Measurements from ENCODE around the gene NCAPG2.
A peak's percentile ranks its signal among the peaks of the same experiment; 100 is the strongest.

Gene NCAPG2, protein sequence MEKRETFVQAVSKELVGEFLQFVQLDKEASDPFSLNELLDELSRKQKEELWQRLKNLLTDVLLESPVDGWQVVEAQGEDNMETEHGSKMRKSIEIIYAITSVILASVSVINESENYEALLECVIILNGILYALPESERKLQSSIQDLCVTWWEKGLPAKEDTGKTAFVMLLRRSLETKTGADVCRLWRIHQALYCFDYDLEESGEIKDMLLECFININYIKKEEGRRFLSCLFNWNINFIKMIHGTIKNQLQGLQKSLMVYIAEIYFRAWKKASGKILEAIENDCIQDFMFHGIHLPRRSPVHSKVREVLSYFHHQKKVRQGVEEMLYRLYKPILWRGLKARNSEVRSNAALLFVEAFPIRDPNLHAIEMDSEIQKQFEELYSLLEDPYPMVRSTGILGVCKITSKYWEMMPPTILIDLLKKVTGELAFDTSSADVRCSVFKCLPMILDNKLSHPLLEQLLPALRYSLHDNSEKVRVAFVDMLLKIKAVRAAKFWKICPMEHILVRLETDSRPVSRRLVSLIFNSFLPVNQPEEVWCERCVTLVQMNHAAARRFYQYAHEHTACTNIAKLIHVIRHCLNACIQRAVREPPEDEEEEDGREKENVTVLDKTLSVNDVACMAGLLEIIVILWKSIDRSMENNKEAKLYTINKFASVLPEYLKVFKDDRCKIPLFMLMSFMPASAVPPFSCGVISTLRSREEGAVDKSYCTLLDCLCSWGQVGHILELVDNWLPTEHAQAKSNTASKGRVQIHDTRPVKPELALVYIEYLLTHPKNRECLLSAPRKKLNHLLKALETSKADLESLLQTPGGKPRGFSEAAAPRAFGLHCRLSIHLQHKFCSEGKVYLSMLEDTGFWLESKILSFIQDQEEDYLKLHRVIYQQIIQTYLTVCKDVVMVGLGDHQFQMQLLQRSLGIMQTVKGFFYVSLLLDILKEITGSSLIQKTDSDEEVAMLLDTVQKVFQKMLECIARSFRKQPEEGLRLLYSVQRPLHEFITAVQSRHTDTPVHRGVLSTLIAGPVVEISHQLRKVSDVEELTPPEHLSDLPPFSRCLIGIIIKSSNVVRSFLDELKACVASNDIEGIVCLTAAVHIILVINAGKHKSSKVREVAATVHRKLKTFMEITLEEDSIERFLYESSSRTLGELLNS

DNA sequence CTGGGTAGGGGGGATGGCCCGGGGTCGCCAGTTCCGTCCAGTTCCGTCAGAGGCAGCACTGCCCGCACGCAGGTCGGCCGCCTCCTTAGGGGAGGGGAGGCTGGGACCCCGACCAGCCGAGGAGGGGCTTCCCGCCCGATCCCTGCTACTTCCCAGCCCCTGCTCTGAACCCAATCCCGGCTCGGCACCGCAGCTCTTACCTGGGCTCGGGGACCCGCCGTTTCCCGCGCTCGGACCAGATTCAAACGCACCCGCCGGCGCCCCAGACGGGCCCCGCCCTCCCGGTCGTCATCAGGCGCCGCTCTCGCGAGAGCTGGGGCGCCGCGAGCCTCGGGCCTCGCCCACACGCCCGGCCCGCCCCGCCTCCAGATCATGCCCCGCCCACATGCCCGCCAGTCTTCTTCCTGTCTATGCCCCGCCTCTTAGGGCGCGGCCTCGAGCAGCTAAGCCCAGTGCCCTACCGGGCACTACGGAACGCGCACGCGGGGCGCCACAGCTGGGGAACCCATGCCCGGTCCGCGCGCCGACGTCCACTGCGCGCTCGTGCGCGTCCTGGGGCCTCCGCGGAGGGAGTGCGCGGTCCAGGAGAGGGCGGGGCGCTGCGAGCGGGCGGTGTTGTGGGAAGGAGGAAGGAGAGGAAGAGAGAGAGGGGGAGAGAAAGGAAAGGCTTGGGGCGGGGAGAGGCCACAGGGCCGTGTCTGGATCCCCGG, at the start of gene NCAPG2:
Gene NCAPG2, minus strand, starts transcription at position 281 of the 710 bp plus-strand sequence. CDS start 2,905 bp downstream, outside the sequence.
- DNase-seq = peak; percentile 99

DNA sequence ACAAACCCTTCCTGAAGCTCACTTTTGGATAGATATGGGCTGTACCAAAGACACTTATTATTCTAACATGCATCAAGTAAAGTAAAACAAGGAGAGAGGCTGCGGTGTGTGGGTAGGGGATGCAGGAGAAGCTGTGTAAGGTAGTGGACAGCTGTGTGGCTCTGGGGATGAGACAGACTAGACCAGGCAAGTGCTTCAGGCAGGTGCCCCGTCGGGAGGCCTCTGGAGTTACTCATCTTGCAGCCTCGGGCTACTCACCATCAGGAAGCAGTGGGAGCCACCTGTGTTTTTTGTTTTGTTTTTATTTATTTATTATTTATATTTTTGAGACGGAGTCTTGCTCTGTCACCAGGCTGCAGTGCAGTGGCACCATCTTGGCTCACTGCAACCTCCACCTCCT, 49.3 kb upstream of the NCAPG2 start:
- no peak for DNase-seq

DNA sequence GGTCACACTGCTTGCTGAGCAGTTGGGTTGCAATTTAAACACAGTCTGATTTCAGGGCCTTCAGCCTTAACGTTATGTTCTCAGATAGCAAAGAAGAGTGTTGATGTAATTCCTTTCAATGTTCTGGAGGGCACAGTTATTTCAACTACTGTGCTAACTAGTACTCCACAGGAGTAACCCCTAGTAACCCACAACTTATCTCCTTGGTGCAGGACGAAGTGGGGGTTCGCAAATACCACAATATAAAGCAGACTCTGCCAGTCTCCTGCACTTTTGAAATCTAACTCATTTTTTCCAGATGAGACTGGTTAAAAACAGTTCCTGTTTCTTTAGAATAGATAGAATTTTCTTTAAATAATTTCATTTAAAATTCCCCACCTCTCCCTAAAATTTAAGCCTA, 47.1 kb upstream of the NCAPG2 start:
- DNase-seq = no peak

DNA sequence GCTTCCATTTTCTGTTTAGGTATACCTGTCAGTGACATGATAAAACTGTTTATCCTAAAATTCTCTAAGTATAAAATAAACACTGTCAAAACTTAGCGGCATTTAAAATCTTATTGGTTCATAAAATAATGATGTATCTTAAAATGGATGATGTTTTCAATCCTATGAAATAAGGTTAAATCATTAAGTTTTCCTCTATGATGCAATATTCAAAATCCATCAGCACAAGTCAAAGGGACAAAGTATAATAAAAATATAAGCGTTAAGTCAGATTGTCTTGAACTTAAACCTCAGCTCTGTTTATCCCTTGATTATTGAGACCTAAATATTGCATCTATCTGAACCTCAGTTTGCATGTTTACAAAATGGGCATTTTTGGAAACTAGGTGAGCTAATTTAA, 46.6 kb upstream of the NCAPG2 start:
- DNase-seq = no peak

DNA sequence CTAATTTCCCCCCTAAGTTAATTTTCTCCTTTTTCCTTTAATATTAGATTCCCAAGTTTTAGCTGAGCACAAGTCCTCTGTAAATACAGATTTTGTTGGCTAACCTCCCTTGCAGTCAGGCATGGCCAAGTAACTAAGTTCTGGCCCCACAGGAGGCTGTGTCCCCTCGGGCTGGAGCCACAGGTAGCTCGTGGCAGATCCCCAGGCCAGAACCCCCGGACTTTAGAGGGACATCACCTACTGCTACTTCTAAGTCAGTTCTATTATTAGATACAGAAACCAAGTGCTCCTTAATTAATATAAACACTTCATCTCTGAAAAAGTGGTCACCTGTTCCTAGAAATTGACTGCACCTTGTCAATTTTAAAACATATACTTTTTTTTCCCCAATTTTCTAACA, 46.1 kb upstream of the NCAPG2 start:
- DNase-seq = no peak

DNA sequence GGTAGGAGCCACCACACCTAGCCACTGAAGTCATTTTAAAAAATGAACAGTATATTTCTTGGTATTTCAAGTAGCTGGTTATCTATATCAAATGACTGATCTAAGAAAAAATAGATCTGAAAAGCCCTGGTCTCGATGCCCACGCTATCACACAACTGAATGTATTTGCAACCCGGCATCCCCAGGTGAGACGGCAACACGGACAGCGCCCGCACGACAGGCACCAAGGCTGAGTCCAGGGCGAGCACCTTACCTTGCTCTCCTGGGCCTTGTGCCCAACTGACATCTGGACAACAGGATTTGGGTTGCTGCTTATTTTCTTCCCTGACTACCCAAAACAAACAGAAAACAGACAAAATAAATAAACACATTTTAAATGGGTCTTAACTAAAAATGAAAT, 44.8 kb upstream of the NCAPG2 start:
- DNase-seq = no peak

DNA sequence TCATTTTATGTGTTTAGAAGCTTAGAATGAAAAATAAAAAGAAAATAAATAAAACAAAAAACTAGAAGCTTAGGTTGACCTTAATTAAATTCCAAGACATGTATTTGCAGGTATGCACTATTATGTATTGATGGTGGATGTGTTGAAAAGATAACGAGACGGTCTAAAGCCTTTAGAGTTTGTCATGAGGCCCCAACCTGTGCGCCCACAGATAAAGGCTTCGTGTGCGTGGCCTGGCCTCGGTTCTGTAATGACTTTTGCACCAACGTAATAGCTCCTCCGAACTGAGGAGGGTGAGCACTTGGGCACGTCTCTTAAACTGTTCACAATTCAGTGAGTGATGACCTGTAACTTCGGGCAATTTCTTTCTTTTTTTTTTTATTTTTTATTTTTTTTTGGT, 43.7 kb upstream of the NCAPG2 start:
- no peak for DNase-seq

DNA sequence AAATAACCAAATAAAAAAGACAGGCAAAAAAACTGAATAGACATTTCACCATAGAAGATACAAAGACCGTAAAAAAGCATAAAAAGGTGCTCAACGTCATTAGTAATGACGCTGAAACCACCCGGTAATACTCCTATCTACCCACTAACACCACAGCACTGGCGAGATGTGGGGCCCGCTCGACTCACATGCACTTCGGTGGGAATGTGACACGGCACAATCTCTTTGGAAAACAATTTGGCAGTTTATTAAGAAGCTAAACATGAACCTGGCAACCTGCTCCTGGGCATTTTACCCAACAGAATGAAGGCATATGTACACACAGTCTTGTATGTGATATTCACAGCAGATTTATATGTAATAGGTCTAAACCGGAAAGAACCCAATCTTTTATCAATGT, 42.8 kb upstream of the NCAPG2 start:
- no peak for DNase-seq

DNA sequence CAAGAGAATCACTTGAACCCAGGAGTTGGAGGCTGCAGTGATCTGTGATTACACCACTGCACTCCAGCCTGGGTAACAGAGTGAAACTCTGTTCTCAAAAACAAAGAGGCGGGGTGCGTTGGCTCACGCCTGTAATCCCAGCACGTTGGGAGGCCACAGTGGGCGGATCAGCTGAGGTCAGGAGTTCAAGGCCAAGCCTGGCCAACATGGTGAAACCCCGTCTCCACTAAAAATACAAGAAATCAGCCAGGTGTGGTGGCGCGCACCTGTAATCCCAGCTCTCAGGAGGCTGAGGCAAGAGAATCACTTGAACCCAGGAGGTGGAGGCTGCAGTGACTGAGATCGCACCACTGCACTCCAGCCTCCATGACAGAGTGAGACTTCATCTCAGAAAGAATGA, 42.4 kb upstream of the NCAPG2 start:
- no peak for DNase-seq

DNA sequence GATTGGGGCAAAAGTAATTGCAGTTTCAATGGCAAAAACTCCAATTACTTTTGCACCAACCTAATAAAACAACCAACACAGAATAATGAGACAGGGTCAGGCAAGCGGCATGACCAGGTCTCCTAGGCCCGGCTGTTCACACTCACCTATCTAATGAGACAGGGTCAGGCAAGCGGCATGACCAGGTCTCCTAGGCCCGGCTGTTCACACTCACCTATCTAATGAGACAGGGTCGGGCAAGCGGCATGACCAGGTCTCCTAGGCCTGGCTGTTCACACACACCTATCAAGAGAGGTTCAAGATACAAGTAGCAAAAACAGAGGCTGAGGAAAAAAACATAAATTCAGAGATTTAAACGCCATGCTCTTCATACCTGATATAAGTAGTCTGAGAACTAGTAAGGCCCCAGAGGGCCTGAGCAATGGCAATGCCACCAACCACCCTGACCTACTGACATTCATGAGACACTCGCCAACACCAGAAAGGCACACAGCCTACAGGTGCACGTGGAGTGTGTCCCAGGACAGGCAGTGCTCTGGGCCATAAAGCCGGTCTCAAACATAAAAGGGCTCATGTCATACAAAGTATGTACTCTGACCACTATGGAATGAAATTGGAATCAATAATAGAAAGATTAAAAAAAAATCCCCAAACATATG, 40.6 kb upstream of the NCAPG2 start:
- no peak for DNase-seq

DNA sequence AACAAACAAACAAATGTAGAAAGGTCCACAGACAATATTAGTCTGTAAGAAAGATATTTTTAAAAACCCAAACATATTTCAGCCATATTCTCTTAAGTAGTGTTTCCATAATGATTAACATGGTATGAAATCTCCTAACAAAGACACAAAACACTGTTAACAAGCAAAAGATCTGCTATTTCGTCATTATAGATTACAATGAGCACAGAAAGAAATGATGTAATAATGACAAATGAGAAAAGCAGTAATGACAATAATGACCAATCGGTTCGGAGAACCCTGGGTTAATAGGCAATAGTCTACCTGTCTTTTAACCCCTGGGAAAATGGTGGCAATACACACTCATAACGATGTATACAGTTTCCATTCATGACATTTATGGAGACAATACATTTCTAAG, 39.5 kb upstream of the NCAPG2 start:
- DNase-seq = no peak

DNA sequence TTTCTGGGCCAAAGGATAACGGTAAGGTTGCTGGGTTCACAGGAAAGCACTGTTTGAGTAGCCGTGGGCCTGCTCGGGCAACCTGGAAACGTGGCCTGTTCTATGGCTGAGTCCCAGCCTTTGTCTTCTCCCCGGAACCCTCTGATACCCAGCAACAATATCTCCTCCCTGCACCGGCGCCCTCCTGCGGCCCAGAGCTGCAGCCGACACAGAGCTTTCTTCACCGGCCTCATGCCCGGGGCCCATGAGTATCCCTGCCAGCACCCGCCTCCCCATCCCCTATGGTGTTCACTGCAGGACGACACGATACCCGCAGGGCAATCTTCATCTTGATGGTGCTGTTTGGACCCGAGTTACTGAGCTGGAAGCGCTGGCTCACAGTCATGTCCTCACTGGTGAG, 38.6 kb upstream of the NCAPG2 start:
- no peak for DNase-seq

DNA sequence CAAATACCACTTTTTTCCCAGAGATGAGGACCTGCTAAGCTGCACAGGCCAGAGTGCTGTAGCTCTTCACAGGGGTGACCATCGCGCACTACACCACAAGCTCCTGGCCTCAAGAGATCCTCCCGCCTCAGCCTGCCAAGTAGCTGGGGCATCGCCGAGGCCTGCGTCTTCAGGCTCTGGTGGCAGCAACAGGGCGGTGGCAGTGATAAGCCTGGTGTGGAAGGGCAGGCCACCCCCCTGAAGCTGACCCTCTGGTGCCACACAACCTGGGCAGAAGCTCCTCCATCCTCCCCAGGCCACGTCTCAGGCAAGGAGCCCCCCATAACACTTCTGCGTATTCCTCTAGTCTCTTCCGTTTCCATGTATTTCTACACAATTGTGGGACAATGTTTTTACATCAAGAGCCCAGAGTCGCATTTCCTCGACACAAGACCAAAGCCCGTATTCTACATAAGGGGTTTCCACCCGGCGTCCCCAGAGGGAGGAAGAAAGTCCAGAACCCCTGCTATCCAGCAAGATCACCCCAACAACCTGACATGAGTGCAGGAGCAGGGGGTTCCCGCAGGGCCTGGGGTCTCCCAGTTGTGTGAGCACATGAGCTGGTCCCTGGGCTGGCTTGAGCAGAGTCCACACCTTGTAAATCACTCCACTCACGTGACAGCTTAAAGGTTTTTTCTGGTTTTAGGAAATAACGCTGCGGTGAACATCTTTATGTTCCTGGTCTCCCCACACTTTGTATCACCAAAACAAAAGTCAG, 37.6 kb upstream of the NCAPG2 start:
- no peak for DNase-seq

DNA sequence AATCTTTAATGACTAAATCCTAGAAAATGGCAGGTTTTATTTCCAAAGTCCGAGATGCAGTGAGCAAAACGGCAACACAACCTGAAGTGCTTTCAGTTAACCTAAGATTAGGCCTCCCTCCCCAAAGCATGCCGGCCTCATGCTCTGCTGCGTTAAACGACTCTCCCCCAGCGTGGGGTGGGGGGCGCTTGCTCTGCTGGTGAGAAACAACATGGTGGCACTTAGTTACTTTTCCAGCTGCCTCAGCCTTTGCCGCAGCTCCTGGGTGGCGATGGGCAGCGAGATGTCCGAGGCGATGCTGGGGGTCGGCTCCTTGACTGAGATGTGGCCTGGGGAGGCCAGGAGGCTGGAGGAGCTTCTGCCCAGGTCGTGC, 36.7 kb upstream of the NCAPG2 start:
- DNase-seq = no peak

DNA sequence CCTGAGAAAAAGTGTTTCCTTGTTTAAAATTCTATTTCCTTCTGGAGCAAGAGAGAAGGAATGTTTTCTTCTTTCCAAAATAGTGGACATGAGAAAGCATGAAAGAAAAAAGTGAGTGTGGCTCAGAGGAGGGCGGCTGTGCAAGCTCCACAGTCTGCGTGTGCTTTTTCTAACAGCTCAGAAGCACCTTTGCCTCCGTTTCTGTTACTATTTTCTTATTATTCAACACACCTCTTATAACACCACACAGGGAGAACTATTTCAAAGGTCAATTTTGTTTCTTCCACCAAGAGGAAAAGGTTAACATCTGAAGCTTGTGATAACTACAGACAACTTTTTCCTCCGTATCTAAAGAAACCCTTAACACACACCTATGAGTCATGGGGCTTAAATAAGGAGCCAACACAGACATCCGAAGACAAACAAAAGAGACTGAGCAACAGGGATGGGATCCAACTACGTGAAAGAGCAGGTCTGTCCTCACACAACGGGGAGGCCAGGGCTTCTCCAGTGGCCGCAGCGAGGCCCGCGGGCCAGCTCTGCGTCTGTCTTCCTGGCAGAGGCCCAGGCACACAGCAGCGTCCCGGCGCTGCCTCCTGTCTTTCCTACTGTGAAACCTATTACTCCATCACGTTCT, 36.2 kb upstream of the NCAPG2 start:
- no peak for DNase-seq

DNA sequence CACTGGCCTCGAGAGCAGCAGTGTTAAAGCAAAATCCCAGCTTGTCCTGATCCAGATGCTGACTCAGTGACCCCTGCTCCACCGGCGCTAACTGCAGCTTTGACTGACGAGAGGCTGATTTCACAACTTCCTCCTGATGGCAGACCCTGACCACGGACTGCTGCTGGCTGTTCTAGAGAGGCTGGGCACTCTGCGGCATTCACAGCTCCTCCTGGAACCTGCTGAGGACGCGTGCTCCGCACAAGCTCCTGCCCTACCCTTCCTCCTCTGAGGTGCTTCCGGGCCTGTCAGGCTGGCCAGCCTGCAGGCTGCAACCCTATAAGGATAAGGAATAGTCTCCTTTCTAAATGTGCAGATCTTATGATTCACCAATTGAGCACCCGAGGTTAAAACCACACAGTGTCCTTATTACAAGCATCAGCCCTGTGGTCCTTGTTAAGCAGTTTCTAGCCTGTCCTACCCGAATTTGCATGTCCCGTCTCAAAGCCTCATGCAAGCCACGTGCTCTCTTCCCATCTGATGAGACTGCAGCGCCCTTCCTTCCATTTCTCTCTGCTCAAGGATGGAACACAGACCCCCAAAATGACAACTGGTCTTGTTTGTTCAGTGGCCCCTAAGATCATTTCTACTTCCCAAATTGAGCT, 35.5 kb upstream of the NCAPG2 start:
- peak; percentile 41 for DNase-seq

DNA sequence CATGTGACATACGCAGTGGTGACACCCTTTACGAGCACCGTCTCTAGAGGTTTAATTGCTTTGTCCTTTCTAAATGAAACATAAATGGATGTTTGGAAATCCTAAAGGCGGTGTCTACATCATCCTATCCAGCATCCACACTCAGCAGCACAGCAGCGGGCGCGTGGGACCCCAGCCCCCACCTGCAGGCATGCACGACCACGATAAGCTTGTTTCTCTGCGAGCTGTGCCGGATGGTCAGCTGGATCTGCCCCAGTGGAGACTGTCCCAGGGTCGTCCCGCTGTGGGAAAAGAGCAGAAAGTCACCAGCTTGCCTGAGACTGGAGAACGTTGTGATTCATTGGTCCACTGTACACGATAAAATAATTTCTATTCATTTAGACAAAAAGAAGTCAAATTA, 34.2 kb upstream of the NCAPG2 start:
- DNase-seq = no peak

DNA sequence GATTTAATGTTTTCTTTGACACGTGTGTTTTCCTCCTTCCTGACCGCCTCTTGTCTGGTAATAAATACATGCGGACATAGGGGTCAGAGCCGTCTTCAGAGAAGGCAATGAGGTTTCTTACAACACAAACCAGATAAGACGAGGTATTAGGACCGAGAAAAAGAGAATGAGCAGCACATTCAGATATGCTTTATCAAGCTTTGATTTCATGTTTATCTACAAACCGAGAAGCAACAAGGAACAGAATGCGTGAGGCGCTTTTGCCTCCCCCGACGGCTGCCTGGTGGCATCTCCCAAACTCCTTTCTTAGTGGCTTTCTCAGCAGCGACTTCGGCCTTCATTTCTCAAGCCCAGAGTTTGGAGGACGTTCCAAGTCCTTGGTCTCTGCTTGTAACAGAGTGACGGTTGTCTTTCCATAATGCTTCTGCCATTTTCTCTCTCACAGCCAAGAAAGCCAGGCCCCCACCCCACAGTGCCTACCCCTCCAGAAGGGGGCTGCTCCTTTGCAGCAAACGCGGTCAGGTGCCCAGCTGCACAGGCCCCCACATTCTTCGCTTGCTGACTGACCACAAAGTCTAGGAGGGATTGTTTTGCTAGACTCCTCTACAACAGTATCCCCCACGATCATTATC, 32.6 kb upstream of the NCAPG2 start:
- DNase-seq = no peak

DNA sequence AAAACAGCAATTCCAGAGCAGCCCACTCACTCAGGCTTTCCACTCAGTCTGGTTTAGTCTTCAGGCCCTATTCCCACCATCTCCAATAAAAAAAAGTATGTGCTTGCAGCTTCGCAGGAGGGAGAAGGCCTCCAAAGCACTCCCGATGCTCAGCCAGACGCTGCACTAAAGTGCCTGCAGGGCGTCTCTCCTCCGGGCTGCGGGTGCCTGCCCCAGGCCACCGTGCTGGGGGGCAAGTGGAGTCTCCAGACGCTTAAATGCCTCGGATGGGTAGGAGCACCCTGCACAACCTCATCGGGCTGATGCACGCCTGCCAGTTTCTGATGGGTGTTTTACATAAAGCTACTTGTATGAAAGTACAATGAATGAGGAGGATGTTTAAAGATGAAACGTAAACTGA, 31.3 kb upstream of the NCAPG2 start:
- DNase-seq = no peak

DNA sequence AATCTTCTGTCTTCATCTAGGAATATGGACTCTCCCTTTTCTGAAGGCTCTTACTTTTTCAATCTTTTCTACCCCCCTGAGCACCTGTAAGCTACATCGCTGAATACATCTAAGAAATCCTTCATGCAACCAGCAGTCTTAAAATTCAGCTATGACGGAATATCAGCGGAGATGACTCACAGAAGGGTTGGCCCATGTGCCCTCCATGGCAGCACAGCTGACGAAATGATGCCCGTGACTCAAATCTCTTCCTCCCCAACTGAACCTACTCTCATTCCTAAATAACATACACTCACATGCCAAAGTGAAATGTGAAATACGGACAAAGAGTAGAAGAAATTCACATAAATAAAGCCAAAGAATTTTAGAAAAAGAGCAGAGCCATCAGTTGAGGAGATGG, 30.3 kb upstream of the NCAPG2 start:
- DNase-seq = no peak

Data from GDM1 (cell line).